CD4-positive, alpha-beta T cell (primary cell): Measurements from ENCODE around the gene FBLN2. TPM values are rescaled to one million over a fixed set of nuclear protein-coding genes. Genes with fewer than 3 reads are reported as not detected.

Source experiments
- ATAC-seq: fragments of 200-7000 bp; cut with Tn5 transposase; one replicate; pipeline ENCODE4 v1.10.0; 2022; ENCODE audit warnings: mild to moderate bottlenecking; ENCODE audit not compliant: poor library complexity
- CTCF ChIA-PET: fragments of 350-600 bp; sonication (Branson Sonifier 250); formaldehyde crosslinking; loops from one replicate; lab custom pipeline; 2021; ENCODE audit warnings: antibody characterized with exemption, inconsistent platforms; lab: Charles Lee
- POLR2A ChIA-PET: fragments of 350-600 bp; sonication (Branson Sonifier 250); formaldehyde crosslinking; loops from one replicate; lab custom pipeline; 2021; ENCODE audit warnings: antibody characterized with exemption, inconsistent platforms; lab: Charles Lee
- DNase-seq, 14 experiments: peaks; one replicate each; pipeline ENCODE4 v3.0.0-alpha.2; 2013 to 2020; ENCODE audit warnings: mixed read lengths in 2 of 14
- H3K27ac ChIP-seq, 2 donors: one replicate each; pipeline versions ENCODE4 v1.5.1 to v1.7.0; 2013; ENCODE audit warnings: low read length in 2 of 2, low read depth in 1 of 2, mild to moderate bottlenecking in 1 of 2
- H3K27me3 ChIP-seq, 2 experiments: 1 replicate in 1 of 2; 2 replicates in 1 of 2; pipeline versions ENCODE4 v1.6.1 to v1.7.0; 2013; ENCODE audit warnings: low read length in 2 of 2, control low read depth in 1 of 2, mild to moderate bottlenecking in 1 of 2, moderate library complexity in 1 of 2; ENCODE audit not compliant: insufficient read depth in 2 of 2, control insufficient read depth in 1 of 2
- H3K36me3 ChIP-seq: one replicate; pipeline ENCODE4 v1.6.1; 2013; ENCODE audit warnings: low read length, control low read depth; ENCODE audit not compliant: insufficient read depth
- H3K4me1 ChIP-seq: one replicate; pipeline ENCODE4 v1.6.1; 2013; ENCODE audit warnings: low read length, control low read depth; ENCODE audit not compliant: insufficient read depth
- H3K4me3 ChIP-seq: one replicate; pipeline ENCODE4 v1.5.1; 2013; ENCODE audit warnings: mild to moderate bottlenecking, low read length, moderate library complexity
- H3K9me3 ChIP-seq, 2 experiments: 1 replicate in 1 of 2; 2 replicates in 1 of 2; pipeline versions ENCODE4 v1.6.1 to v1.7.0; 2013; ENCODE audit warnings: low read length in 2 of 2, mild to moderate bottlenecking in 2 of 2, control low read depth in 1 of 2, moderate library complexity in 1 of 2; ENCODE audit not compliant: control insufficient read depth in 1 of 2, insufficient read depth in 1 of 2
- H3K27ac Mint-ChIP-seq: one replicate; pipeline ENCODE4 v1.8.0; 2020; ENCODE audit warnings: mixed read lengths
- H3K27me3 Mint-ChIP-seq: one replicate; pipeline ENCODE4 v1.8.0; 2021; ENCODE audit warnings: mixed read lengths
- H3K36me3 Mint-ChIP-seq: one replicate; pipeline ENCODE4 v1.8.0; 2021; ENCODE audit warnings: low read depth, mixed read lengths
- H3K4me1 Mint-ChIP-seq: one replicate; pipeline ENCODE4 v1.8.0; 2021; ENCODE audit warnings: low read depth, mixed read lengths
- H3K4me3 Mint-ChIP-seq: one replicate; pipeline ENCODE4 v1.8.0; 2020; ENCODE audit warnings: mild to moderate bottlenecking, mixed read lengths
- H3K9me3 Mint-ChIP-seq: one replicate; pipeline ENCODE4 v1.8.0; 2020; ENCODE audit warnings: mixed read lengths
- intact Hi-C, 2 experiments: fragments of 100-400 bp; cut with DNase I in 1 of 2; cut with micrococcal nuclease in 1 of 2; formaldehyde crosslinking; loops; one replicate each; pipeline versions ENCODE4 v1.15.1 to v1.9.0; 2023 to 2025; cut with DNase I, micrococcal nuclease
- total RNA-seq, 174 experiments: library from RNA in 2 of 174; stranded (reverse) in 2 of 174; gene quantifications; one replicate each; pipeline ENCODE4 v1.2.3 and lab custom pipeline; 2021 to 2026
- TF ChIP-seq, protein P1 (sequence below): fragments of 200-600 bp; IDR thresholded peaks from one replicate; pipeline ENCODE4 v1.8.0; 2022; ENCODE audit warnings: antibody characterized with exemption, mild to moderate bottlenecking

FBLN2 gene
- total RNA-seq, 2 experiments from 2014 or later, result 0.19 to 0.25 TPM

GRCh38 chr3:13619661-13620230 lies 70.8 kb downstream of the FBLN2 start:
- no peak overlapping the region for H3K4me3 ChIP-seq
- TF ChIP-seq, protein P1, sequence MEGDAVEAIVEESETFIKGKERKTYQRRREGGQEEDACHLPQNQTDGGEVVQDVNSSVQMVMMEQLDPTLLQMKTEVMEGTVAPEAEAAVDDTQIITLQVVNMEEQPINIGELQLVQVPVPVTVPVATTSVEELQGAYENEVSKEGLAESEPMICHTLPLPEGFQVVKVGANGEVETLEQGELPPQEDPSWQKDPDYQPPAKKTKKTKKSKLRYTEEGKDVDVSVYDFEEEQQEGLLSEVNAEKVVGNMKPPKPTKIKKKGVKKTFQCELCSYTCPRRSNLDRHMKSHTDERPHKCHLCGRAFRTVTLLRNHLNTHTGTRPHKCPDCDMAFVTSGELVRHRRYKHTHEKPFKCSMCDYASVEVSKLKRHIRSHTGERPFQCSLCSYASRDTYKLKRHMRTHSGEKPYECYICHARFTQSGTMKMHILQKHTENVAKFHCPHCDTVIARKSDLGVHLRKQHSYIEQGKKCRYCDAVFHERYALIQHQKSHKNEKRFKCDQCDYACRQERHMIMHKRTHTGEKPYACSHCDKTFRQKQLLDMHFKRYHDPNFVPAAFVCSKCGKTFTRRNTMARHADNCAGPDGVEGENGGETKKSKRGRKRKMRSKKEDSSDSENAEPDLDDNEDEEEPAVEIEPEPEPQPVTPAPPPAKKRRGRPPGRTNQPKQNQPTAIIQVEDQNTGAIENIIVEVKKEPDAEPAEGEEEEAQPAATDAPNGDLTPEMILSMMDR, result no peak
- Mint-ChIP-seq H3K36me3 (no peaks in the 10 kb centered on the region), H3K27ac (no peak overlapping the region), H3K4me1 (peaks cover 7% of the 10 kb centered on the region), H3K9me3 (peaks cover 2% of the 10 kb centered on the region), H3K4me3 (no peak overlapping the region), H3K27me3 (no peaks in the 10 kb centered on the region)
- ATAC-seq (no peak), DNase-seq (no peak)
- ChIA-PET POLR2A (no interaction called here), CTCF (no interaction called here)
- intact Hi-C loops, result no loop called here
- no peak overlapping the region for H3K27ac ChIP-seq
- peaks cover 12% of the 10 kb centered on the region for H3K4me1 ChIP-seq
- H3K9me3 ChIP-seq, result peaks cover 0 to 6% of the 10 kb centered on the region in 2 experiments
- no peaks in the 10 kb centered on the region for H3K36me3 ChIP-seq
- no peaks in the 10 kb centered on the region for H3K27me3 ChIP-seq

DNA sequence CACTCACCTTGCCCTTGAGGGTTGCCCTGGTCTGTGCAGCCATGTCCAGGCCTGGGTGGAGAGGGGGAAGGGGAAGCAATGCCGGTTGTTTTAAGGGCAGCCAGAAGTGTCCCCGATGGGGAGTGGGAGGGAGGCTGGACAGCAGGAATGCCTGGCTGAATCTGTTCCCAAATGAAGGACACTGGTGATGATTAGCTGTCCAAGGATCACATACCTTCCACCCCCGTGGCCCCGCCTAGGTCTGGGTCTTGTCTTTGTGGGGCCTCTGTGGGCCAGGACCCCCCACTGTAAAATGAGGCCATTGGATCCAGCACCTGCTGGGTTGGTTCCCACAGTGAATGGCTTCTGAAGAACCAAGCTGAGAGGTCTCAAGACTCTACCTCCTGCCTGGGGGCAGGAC lies 71.4 kb downstream of the FBLN2 start:
- Mint-ChIP-seq H3K4me3 (no peak overlapping the region), H3K36me3 (no peaks in the 10 kb centered on the region)

GRCh38 chr3:13620776-13621365 lies 71.9 kb downstream of the FBLN2 start:
- H3K4me1 ChIP-seq, result peaks cover 12% of the 10 kb centered on the region
- H3K27me3 ChIP-seq, result no peaks in the 10 kb centered on the region
- no peak for ATAC-seq
- Mint-ChIP-seq H3K4me3 (no peak overlapping the region), H3K36me3 (no peaks in the 10 kb centered on the region), H3K4me1 (peaks cover 7% of the 10 kb centered on the region), H3K27me3 (no peaks in the 10 kb centered on the region), H3K27ac (no peak overlapping the region), H3K9me3 (peaks cover 2% of the 10 kb centered on the region)
- peaks cover 0 to 10% of the 10 kb centered on the region in 2 experiments for H3K9me3 ChIP-seq
- CTCF ChIA-PET, result no interaction called here
- TF ChIP-seq, protein P1, result no peak
- no peak overlapping the region for H3K27ac ChIP-seq
- DNase-seq, result no peak
- H3K4me3 ChIP-seq, result no peak overlapping the region
- H3K36me3 ChIP-seq, result no peaks in the 10 kb centered on the region
- POLR2A ChIA-PET, result no interaction called here
- intact Hi-C loops, result no loop called here

More for the DNA sequence above, 71.4 kb downstream of the FBLN2 start:
- H3K9me3 ChIP-seq, result peaks cover 0 to 10% of the 10 kb centered on the region in 2 experiments
- no peak overlapping the region for H3K27ac ChIP-seq
- peaks cover 12% of the 10 kb centered on the region for H3K4me1 ChIP-seq
- H3K9me3 Mint-ChIP-seq, result peaks cover 2% of the 10 kb centered on the region
- no peak for ATAC-seq
- H3K4me1 Mint-ChIP-seq, result peaks cover 7% of the 10 kb centered on the region
- no peaks in the 10 kb centered on the region for H3K36me3 ChIP-seq
- H3K27ac Mint-ChIP-seq, result no peak overlapping the region
- TF ChIP-seq, protein P1, result no peak
- POLR2A ChIA-PET, result no interaction called here
- H3K27me3 Mint-ChIP-seq, result no peaks in the 10 kb centered on the region
- DNase-seq, result no peak
- CTCF ChIA-PET, result no interaction called here
- H3K4me3 ChIP-seq, result no peak overlapping the region
- intact Hi-C loops, result no loop called here
- no peaks in the 10 kb centered on the region for H3K27me3 ChIP-seq
